Measurements from ENCODE around the gene MSRB3. TPM values are rescaled to one million over a fixed set of nuclear protein-coding genes. Genes with fewer than 3 reads are reported as not detected.

MSRB3 gene
- total RNA-seq, 2 donors from 2014 or later, result 3.6 to 14.5 TPM

DNA sequence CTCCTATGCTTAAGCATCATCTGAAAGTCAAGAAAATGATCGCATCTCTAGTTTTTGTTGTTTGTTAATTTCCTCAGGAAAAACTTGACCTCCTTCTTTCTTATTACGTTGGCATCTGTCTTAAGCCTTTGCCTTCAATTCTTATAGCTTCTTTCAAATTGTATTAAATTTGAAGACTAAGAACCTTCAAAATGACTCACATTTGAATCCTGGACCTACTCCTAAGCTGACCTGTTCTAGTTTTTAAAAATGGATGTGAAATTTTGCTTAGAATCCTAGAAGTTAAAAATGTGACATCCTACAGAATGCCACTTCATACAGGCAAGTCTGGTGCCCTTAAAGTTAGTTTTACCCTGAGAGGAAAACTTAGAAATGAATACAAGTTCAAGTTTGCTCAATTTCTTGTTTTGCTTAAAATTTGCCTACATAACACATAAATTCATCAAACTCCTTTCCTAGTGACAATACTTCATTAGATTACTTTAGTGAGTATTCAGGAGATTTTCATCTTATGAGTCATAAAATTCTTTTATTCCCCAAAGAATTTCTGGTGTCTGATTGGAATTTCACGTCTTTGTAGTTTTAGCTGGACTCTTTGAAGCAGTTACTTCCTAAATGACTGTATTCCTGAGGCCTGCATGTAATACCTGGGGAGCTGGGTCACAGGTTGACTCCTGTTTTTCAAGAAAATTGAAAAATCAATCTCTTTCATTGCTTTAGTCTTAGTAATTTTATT lies 152.3 kb downstream of the MSRB3 start:
- no peak overlapping the region for H3K27ac ChIP-seq
- ATAC-seq (no peak), DNase-seq (no peak)
- 63 to 66% methylated on average over 3 of the region's 3 CpGs for WGBS, 2 donors
- no peaks in the 10 kb centered on the region for H3K27me3 ChIP-seq
- H3K36me3 ChIP-seq (replicated peaks in 1 of 2; ENCODE audit: insufficient read depth in 1 of 2, low read depth in 2 of 2), result no peaks in the 10 kb centered on the region
- no peak for TF ChIP-seq POLR2A (IDR thresholded peaks at IDR 0.05)
- TF ChIP-seq, protein P1, sequence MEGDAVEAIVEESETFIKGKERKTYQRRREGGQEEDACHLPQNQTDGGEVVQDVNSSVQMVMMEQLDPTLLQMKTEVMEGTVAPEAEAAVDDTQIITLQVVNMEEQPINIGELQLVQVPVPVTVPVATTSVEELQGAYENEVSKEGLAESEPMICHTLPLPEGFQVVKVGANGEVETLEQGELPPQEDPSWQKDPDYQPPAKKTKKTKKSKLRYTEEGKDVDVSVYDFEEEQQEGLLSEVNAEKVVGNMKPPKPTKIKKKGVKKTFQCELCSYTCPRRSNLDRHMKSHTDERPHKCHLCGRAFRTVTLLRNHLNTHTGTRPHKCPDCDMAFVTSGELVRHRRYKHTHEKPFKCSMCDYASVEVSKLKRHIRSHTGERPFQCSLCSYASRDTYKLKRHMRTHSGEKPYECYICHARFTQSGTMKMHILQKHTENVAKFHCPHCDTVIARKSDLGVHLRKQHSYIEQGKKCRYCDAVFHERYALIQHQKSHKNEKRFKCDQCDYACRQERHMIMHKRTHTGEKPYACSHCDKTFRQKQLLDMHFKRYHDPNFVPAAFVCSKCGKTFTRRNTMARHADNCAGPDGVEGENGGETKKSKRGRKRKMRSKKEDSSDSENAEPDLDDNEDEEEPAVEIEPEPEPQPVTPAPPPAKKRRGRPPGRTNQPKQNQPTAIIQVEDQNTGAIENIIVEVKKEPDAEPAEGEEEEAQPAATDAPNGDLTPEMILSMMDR (IDR thresholded peaks at IDR 0.05), result no peak
- no peaks in the 10 kb centered on the region for H3K9me3 ChIP-seq
- H3K4me3 ChIP-seq, result no peak overlapping the region
- no peaks in the 10 kb centered on the region for H3K4me1 ChIP-seq
- intact Hi-C loops (cut with DNase I), result no loop called here

DNA sequence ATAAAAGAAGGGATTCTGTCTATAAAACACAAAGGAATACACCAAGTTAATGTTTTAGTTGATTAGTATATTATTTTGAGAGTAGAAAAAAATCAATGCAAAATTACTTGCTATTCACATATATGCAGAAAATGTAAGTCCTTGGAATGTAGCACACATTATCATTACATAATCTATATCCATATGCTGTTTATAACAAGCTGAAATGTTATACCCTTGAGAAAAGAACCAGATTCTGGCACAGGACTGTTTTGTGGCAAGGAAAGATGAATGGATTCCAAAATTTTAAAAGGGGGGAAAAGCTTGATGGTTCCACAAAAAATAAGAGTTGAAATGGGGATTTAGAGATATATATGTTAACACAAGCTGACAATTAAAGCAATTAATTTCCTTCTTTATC lies 153.6 kb downstream of the MSRB3 start:
- Histone ChIP-seq H3K27ac (no peak overlapping the region), H3K9me3 (no peaks in the 10 kb centered on the region), H3K36me3 (replicated peaks in 1 of 2; ENCODE audit: insufficient read depth in 1 of 2, low read depth in 2 of 2) (no peaks in the 10 kb centered on the region), H3K27me3 (no peaks in the 10 kb centered on the region), H3K4me1 (no peaks in the 10 kb centered on the region), H3K4me3 (no peak overlapping the region)
- TF ChIP-seq, protein P1 (IDR thresholded peaks at IDR 0.05), result no peak
- no peak for TF ChIP-seq POLR2A (IDR thresholded peaks at IDR 0.05)
- no peak for ATAC-seq
- DNase-seq, result no peak
- intact Hi-C loops (cut with DNase I), result no loop called here

DNA sequence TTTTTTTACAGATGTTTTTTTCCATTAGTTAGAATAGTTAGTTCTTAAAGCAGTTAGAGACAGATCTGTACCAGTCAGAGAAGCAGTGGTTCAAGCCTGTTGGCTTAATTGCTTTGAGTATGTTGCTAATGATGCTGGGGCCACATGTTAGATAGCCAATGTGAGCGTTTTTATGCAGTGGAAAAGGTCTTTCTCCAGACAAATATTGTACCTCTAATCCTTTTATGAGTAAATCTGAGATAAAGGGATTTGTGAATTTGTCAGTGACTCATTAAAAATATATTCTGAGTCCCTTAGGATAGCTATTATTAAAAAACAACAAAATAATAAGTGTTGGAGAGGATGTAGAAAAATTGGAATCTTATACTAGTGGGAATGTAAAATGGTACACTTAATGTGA lies 154.2 kb downstream of the MSRB3 start:
- H3K4me3 ChIP-seq, result no peak overlapping the region
- ATAC-seq (no peak), DNase-seq (no peak)
- H3K4me1 ChIP-seq, result no peaks in the 10 kb centered on the region
- H3K36me3 ChIP-seq (replicated peaks in 1 of 2; ENCODE audit: insufficient read depth in 1 of 2, low read depth in 2 of 2), result no peaks in the 10 kb centered on the region
- 0% methylated on average over 1 of the region's 1 CpG for WGBS, 2 donors
- H3K27ac ChIP-seq, result no peak overlapping the region
- TF ChIP-seq, protein P1 (IDR thresholded peaks at IDR 0.05), result no peak
- no peak for TF ChIP-seq POLR2A (IDR thresholded peaks at IDR 0.05)
- intact Hi-C loops (cut with DNase I), result no loop called here
- H3K27me3 ChIP-seq, result no peaks in the 10 kb centered on the region
- H3K9me3 ChIP-seq, result no peaks in the 10 kb centered on the region

DNA sequence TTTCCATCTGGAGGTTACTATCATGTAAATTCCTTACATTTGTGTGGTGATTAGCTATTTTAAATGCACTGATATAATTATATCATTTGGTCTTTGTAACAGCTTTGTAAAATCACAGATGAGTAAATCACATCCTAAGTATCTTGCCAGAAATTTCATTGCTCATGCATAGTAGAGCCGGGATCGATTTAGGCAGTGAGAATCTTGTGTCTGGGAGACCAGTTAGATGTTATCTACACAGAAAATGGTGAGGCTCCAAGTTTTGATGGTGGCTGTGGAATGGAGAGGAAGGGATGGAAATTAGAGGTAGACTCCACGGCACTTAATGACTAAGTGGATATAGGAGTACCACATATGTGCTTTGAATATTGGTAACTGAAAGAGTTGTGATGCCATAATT lies 156.3 kb downstream of the MSRB3 start:
- Histone ChIP-seq H3K27me3 (no peaks in the 10 kb centered on the region), H3K27ac (no peak overlapping the region), H3K4me1 (no peaks in the 10 kb centered on the region), H3K4me3 (no peak overlapping the region), H3K9me3 (no peaks in the 10 kb centered on the region), H3K36me3 (replicated peaks in 1 of 2; ENCODE audit: insufficient read depth in 1 of 2, low read depth in 2 of 2) (no peaks in the 10 kb centered on the region)
- ATAC-seq (no peak), DNase-seq (no peak)
- 83 to 91% methylated on average over 3 of the region's 3 CpGs for WGBS, 2 donors
- intact Hi-C loops (cut with DNase I), result no loop called here
- TF ChIP-seq, protein P1 (IDR thresholded peaks at IDR 0.05), result no peak
- TF ChIP-seq POLR2A (IDR thresholded peaks at IDR 0.05), result no peak

DNA sequence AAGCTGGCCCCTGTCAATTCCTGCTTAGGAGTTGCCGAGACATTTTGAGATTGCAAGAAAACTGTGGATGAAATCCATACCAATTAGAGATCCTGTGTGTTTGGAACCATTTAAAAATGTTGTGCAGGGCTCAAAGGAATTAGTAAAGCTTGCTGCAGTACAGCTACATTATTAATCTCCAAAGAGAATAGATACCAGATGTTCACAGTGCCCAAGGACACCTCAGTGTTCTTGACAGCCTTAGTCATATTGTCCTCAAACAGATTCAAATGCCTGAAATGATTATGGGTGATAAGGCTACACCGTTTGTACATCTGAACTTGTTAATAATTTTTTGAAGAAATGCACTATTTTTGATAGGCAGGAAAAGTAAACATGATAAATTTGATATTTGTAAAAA lies 164.6 kb downstream of the MSRB3 start:
- Histone ChIP-seq H3K27me3 (no peaks in the 10 kb centered on the region), H3K27ac (no peak overlapping the region), H3K9me3 (no peaks in the 10 kb centered on the region), H3K36me3 (replicated peaks in 1 of 2; ENCODE audit: insufficient read depth in 1 of 2, low read depth in 2 of 2) (no peaks in the 10 kb centered on the region), H3K4me1 (no peaks in the 10 kb centered on the region), H3K4me3 (no peak overlapping the region)
- intact Hi-C loops (cut with DNase I), result no loop called here
- WGBS, 2 donors, result 36 to 38% methylated on average over 2 of the region's 2 CpGs
- DNase-seq, result no peak
- ATAC-seq, result no peak
- TF ChIP-seq, protein P1 (IDR thresholded peaks at IDR 0.05), result no peak
- no peak for TF ChIP-seq POLR2A (IDR thresholded peaks at IDR 0.05)

All from body of pancreas (tissue), 4 donors.